Suprapubic skin (tissue), 4 donors: ENCODE measurements around the gene DMRT1. TPM values are rescaled to one million over a fixed set of nuclear protein-coding genes. Genes with fewer than 3 reads are reported as not detected.

Source experiments
- DNase-seq, 2 donors: peaks; one replicate each; pipeline ENCODE4 v3.0.0-alpha.2; 2019; ENCODE audit warnings: low spot score in 2 of 2
- H3K27ac ChIP-seq: fragments of 200-600 bp; sonication (generic); one replicate; pipeline ENCODE4 v1.5.1; 2019
- H3K27me3 ChIP-seq: fragments of 200-600 bp; sonication (generic); one replicate; pipeline ENCODE4 v1.5.1; 2019
- H3K36me3 ChIP-seq: fragments of 200-600 bp; sonication (generic); one replicate; pipeline ENCODE4 v1.5.1; 2019
- H3K4me1 ChIP-seq: fragments of 200-600 bp; sonication (generic); one replicate; pipeline ENCODE4 v1.5.1; 2019
- H3K4me3 ChIP-seq: fragments of 200-600 bp; sonication (generic); one replicate; pipeline ENCODE4 v1.5.1; 2019; ENCODE audit warnings: mild to moderate bottlenecking
- H3K9me3 ChIP-seq: fragments of 200-600 bp; sonication (generic); one replicate; pipeline ENCODE4 v1.5.1; 2019
- EP300 ChIP-seq: sonication (generic); formaldehyde crosslinking; IDR thresholded peaks from one replicate; pipeline ENCODE4 v1.6.1; 2017; ENCODE audit warnings: antibody characterized with exemption
- POLR2A ChIP-seq, 2 donors: fragments of 450-650 bp; IDR thresholded peaks; one replicate each; pipeline ENCODE4 v1.6.1; 2017; ENCODE audit warnings: antibody characterized with exemption in 2 of 2, mild to moderate bottlenecking in 2 of 2, moderate library complexity in 2 of 2
- POLR2AphosphoS5 ChIP-seq, 3 donors: sonication (generic); formaldehyde crosslinking; IDR thresholded peaks; one replicate each; pipeline ENCODE4 v1.6.1; 2017; ENCODE audit warnings: antibody characterized with exemption in 3 of 3
- WGBS: methylation state at CpG from one replicate; pipeline ENCODE4 v1.1.5; 2018; 5-methylcytosine and 5-hydroxymethylcytosine counted together
- total RNA-seq, 4 donors: library from RNA; depleted of rRNA; stranded (reverse); fragments of >200 nt; gene quantifications; one replicate each; pipeline ENCODE4 v1.1.0, GENCODE V29; 2016
- TF ChIP-seq, protein P1 (sequence below), 2 donors: fragments of 200-600 bp in 1 of 2; fragments of 450-650 bp in 1 of 2; sonication (generic) in 1 of 2; IDR thresholded peaks; one replicate each; pipeline ENCODE4 v1.5.1; 2016 to 2019; ENCODE audit warnings: antibody characterized with exemption in 2 of 2, mild to moderate bottlenecking in 1 of 2, moderate library complexity in 1 of 2

Gene DMRT1
- total RNA-seq, 4 donors from 2014 or later, result not detected

DNA sequence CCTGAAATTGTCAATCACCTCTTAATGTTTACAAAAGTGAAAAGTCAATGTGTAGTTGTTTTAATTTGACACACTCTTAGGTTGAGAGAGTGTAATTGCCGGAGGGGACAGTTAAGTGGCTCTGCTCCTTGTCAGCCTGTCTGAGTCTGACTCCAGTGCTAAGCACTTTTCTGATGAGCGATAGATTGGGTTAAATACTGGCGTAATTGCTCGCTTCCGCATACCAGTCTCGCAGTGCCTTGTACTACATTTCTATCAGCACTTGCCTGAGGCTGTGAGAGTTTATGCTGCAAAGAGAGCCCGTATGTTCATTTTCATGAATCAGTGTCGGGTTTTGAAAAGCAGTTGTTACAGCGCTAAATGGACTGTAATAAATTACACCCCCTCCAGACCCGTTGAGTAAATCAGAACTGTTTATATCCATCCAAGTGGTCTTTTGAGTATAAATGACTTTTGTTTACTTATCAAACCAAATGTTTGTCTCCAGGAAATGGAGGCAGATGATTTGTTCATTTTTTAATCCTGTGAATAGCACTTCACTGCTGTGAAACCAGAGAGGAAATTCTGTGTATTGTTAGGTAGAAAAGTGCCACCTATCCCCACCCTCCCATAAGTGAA lies 94.0 kb downstream of the DMRT1 start:
- no peak for DNase-seq
- TF ChIP-seq, protein P1, sequence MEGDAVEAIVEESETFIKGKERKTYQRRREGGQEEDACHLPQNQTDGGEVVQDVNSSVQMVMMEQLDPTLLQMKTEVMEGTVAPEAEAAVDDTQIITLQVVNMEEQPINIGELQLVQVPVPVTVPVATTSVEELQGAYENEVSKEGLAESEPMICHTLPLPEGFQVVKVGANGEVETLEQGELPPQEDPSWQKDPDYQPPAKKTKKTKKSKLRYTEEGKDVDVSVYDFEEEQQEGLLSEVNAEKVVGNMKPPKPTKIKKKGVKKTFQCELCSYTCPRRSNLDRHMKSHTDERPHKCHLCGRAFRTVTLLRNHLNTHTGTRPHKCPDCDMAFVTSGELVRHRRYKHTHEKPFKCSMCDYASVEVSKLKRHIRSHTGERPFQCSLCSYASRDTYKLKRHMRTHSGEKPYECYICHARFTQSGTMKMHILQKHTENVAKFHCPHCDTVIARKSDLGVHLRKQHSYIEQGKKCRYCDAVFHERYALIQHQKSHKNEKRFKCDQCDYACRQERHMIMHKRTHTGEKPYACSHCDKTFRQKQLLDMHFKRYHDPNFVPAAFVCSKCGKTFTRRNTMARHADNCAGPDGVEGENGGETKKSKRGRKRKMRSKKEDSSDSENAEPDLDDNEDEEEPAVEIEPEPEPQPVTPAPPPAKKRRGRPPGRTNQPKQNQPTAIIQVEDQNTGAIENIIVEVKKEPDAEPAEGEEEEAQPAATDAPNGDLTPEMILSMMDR (IDR thresholded peaks at IDR 0.05), result no peak
- TF ChIP-seq EP300 (no peak), POLR2A (IDR thresholded peaks at IDR 0.05) (no peak), POLR2AphosphoS5 (IDR thresholded peaks at IDR 0.05) (no peak)
- Histone ChIP-seq H3K27me3 (peaks cover 36% of the 10 kb centered on the region), H3K36me3 (no peaks in the 10 kb centered on the region), H3K27ac (no peak overlapping the region), H3K4me1 (peaks cover 10% of the 10 kb centered on the region), H3K4me3 (peak overlapping the region; percentile 9), H3K9me3 (no peaks in the 10 kb centered on the region)
- 30% methylated on average over 10 of the region's 10 CpGs for WGBS

- 53% methylated on average over 6 of the region's 6 CpGs for WGBS
- no peak for TF ChIP-seq POLR2A (IDR thresholded peaks at IDR 0.05)
- TF ChIP-seq, protein P1 (IDR thresholded peaks at IDR 0.05), result no peak
- no peak for TF ChIP-seq EP300
- TF ChIP-seq POLR2AphosphoS5 (IDR thresholded peaks at IDR 0.05), result no peak
- Histone ChIP-seq H3K4me1 (no peaks in the 10 kb centered on the region), H3K9me3 (no peaks in the 10 kb centered on the region), H3K27me3 (peaks cover 43% of the 10 kb centered on the region), H3K36me3 (no peaks in the 10 kb centered on the region), H3K27ac (no peak overlapping the region), H3K4me3 (no peak overlapping the region)
- no peak for DNase-seq
Measured at GRCh38 chr9:942805-943580, 101.5 kb downstream of the DMRT1 start.

- peaks cover 47% of the 10 kb centered on the region for H3K27me3 ChIP-seq
- WGBS, result 75% methylated on average over 3 of the region's 3 CpGs
Measured at GRCh38 chr9:947985-948384, 106.5 kb downstream of the DMRT1 start.

DNA sequence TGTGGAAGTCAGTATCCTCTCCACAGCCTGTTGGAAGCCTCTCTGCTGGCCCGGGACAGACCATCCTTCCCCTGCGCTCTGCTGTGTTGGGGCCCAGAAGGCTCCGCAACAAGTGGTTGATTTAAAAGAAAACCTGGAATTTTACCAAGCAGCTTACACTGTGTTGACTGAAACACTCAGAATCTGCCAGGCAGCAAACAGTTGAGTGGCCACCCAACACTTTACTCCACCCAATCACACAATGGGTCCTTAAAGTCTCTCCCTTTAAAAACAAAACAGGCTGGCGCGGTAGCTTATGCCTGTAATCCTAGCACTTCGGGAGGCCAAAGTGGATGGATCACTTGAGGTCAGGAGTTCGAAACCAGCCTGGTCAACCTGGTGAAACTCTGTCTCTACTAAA lies 107.0 kb downstream of the DMRT1 start:
- H3K27me3 ChIP-seq, result peaks cover 48% of the 10 kb centered on the region
- no peaks in the 10 kb centered on the region for H3K36me3 ChIP-seq
- H3K27ac ChIP-seq, result no peak overlapping the region
- WGBS, result 92% methylated on average over 7 of the region's 7 CpGs
- DNase-seq, result no peak
- no peaks in the 10 kb centered on the region for H3K4me1 ChIP-seq
- H3K9me3 ChIP-seq, result no peaks in the 10 kb centered on the region
- no peak overlapping the region for H3K4me3 ChIP-seq
- no peak for TF ChIP-seq POLR2A (IDR thresholded peaks at IDR 0.05)
- TF ChIP-seq, protein P1 (IDR thresholded peaks at IDR 0.05), result no peak
- TF ChIP-seq POLR2AphosphoS5 (IDR thresholded peaks at IDR 0.05), result no peak
- no peak for TF ChIP-seq EP300

More at GRCh38 chr9:947985-948384, 106.5 kb downstream of the DMRT1 start:
- no peak overlapping the region for H3K27ac ChIP-seq
- TF ChIP-seq, protein P1 (IDR thresholded peaks at IDR 0.05), result no peak
- no peak for TF ChIP-seq EP300
- no peak for TF ChIP-seq POLR2A (IDR thresholded peaks at IDR 0.05)
- no peak for TF ChIP-seq POLR2AphosphoS5 (IDR thresholded peaks at IDR 0.05)
- no peaks in the 10 kb centered on the region for H3K36me3 ChIP-seq
- H3K9me3 ChIP-seq, result no peaks in the 10 kb centered on the region
- H3K4me3 ChIP-seq, result no peak overlapping the region
- no peaks in the 10 kb centered on the region for H3K4me1 ChIP-seq
- no peak for DNase-seq

- no peak for DNase-seq
- Histone ChIP-seq H3K4me3 (no peak overlapping the region), H3K27me3 (peaks cover 64% of the 10 kb centered on the region), H3K27ac (no peak overlapping the region), H3K4me1 (no peaks in the 10 kb centered on the region), H3K36me3 (no peaks in the 10 kb centered on the region), H3K9me3 (no peaks in the 10 kb centered on the region)
- WGBS, result 82% methylated on average over 1 of the region's 1 CpG
- TF ChIP-seq, protein P1 (IDR thresholded peaks at IDR 0.05), result no peak
- no peak for TF ChIP-seq POLR2AphosphoS5 (IDR thresholded peaks at IDR 0.05)
- no peak for TF ChIP-seq EP300
Measured at GRCh38 chr9:950139-950538, 108.6 kb downstream of the DMRT1 start.
